ENCODE results near the gene ABAT. TPM values are rescaled to one million over a fixed set of nuclear protein-coding genes. Genes with fewer than 3 reads are reported as not detected.

The ABAT gene
- total and polyA plus RNA-seq, 2 experiments from 2014 or later = 4.7 to 8.0 TPM

DNA sequence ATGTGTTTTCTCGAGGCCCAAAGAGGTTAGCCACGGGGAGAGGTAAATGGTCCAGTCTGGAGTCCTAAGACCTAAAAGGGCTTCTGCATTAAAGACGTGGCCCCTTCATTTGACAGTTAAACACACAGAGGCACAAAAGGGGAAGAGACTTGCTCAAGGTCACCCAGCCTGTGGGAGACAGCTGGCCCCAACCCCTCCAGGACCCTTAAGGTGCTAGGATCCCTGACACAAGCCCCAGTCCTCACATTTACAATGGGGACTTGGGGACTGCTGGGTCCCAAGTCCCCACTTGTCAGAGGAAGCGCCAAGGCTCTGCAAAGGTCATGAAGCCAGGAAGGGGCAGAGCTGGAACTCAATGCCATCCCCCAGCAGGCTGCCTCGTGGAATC lies 1.7 kb downstream of the ABAT start:
- DNase-seq = no peak
- H3K9me2 ChIP-seq (ENCODE audit: insufficient read depth) = no peaks in the 10 kb centered on the region
- H3K9ac ChIP-seq = no peak overlapping the region
- peaks cover 25% of the 10 kb centered on the region for H3K4me1 ChIP-seq (ENCODE audit: insufficient read depth)
- H2AFZ ChIP-seq = no peak overlapping the region
- H3K27me3 ChIP-seq (replicated peaks; ENCODE audit: insufficient read depth) = no peaks in the 10 kb centered on the region
- H3K4me2 ChIP-seq (ENCODE audit: unreplicated experiment) = no peak overlapping the region
- in situ Hi-C loops (cut with MboI) = no loop called here
- H4K20me1 ChIP-seq (ENCODE audit: insufficient read depth) = no peaks in the 10 kb centered on the region
- no peak overlapping the region for H3K27ac ChIP-seq
- WGBS, 2 experiments (ENCODE audit: low coverage in 1 of 2, low lambda C conversion rate in 2 of 2, missing lambda C conversion rate in 2 of 2) = 51 to 62% methylated on average over 4 to 5 of the region's 5 CpGs
- no peak overlapping the region for H3K4me3 ChIP-seq
- H3F3A ChIP-seq (ENCODE audit: insufficient read depth) = peaks cover 18% of the 10 kb centered on the region
- TF ChIP-seq EZH2 (IDR thresholded peaks at IDR 0.05; ENCODE audit: insufficient read depth, poor library complexity, severe bottlenecking) (no peak), EZH2phosphoT487 (IDR thresholded peaks at IDR 0.05; ENCODE audit: insufficient read depth, low read depth) (no peak)
- no peaks in the 10 kb centered on the region for H3K9me3 ChIP-seq (ENCODE audit: low read depth)
- no peaks in the 10 kb centered on the region for H3K36me3 ChIP-seq (ENCODE audit: low read depth)
- H3K79me2 ChIP-seq (ENCODE audit: insufficient read depth) = no peaks in the 10 kb centered on the region

GRCh38 chr16:8676737-8677375 lies 2.4 kb downstream of the ABAT start:
- 95% methylated on average over 7 of the region's 7 CpGs for WGBS, 2 experiments (ENCODE audit: low coverage in 1 of 2, low lambda C conversion rate in 2 of 2, missing lambda C conversion rate in 2 of 2)
- Histone ChIP-seq H3K9me2 (ENCODE audit: insufficient read depth) (no peaks in the 10 kb centered on the region), H3K27me3 (replicated peaks; ENCODE audit: insufficient read depth) (no peaks in the 10 kb centered on the region), H4K20me1 (ENCODE audit: insufficient read depth) (no peaks in the 10 kb centered on the region), H3K79me2 (ENCODE audit: insufficient read depth) (no peaks in the 10 kb centered on the region), H3K27ac (peak overlapping the region; percentile 74; the same call in 1 of the 2 replicates), H3K36me3 (ENCODE audit: low read depth) (no peaks in the 10 kb centered on the region), H3K9ac (no peak overlapping the region), H3F3A (ENCODE audit: insufficient read depth) (peaks cover 18% of the 10 kb centered on the region), H3K9me3 (ENCODE audit: low read depth) (no peaks in the 10 kb centered on the region), H3K4me1 (ENCODE audit: insufficient read depth) (peaks cover 25% of the 10 kb centered on the region), H3K4me3 (no peak overlapping the region), H3K4me2 (ENCODE audit: unreplicated experiment) (no peak overlapping the region), H2AFZ (no peak overlapping the region)
- in situ Hi-C loops (cut with MboI) = no loop called here
- DNase-seq = peak; percentile 7
- TF ChIP-seq EZH2phosphoT487 (IDR thresholded peaks at IDR 0.05; ENCODE audit: insufficient read depth, low read depth) = no peak
- TF ChIP-seq EZH2 (IDR thresholded peaks at IDR 0.05; ENCODE audit: insufficient read depth, poor library complexity, severe bottlenecking) = no peak

- no peaks in the 10 kb centered on the region for H3K79me2 ChIP-seq (ENCODE audit: insufficient read depth)
- 16% methylated on average over 5 of the region's 5 CpGs for WGBS, 2 experiments (ENCODE audit: low coverage in 1 of 2, low lambda C conversion rate in 2 of 2, missing lambda C conversion rate in 2 of 2)
- TF ChIP-seq EZH2phosphoT487 (IDR thresholded peaks at IDR 0.05; ENCODE audit: insufficient read depth, low read depth) (no peak), EZH2 (IDR thresholded peaks at IDR 0.05; ENCODE audit: insufficient read depth, poor library complexity, severe bottlenecking) (no peak)
- no peak overlapping the region for H3K4me3 ChIP-seq
- peaks cover 25% of the 10 kb centered on the region for H3K4me1 ChIP-seq (ENCODE audit: insufficient read depth)
- H3K27me3 ChIP-seq (replicated peaks; ENCODE audit: insufficient read depth) = no peaks in the 10 kb centered on the region
- no peak overlapping the region for H2AFZ ChIP-seq
- H3K4me2 ChIP-seq (ENCODE audit: unreplicated experiment) = peak overlapping the region; percentile 59
- no peaks in the 10 kb centered on the region for H3K36me3 ChIP-seq (ENCODE audit: low read depth)
- H3K9ac ChIP-seq = no peak overlapping the region; the same call in 1 of the 2 replicates
- peak overlapping the region; percentile 74 for H3K27ac ChIP-seq
- H3F3A ChIP-seq (ENCODE audit: insufficient read depth) = peaks cover 18% of the 10 kb centered on the region
- H3K9me2 ChIP-seq (ENCODE audit: insufficient read depth) = no peaks in the 10 kb centered on the region
- in situ Hi-C loops (cut with MboI) = no loop called here
- no peaks in the 10 kb centered on the region for H4K20me1 ChIP-seq (ENCODE audit: insufficient read depth)
- peak; percentile 82 for DNase-seq
- no peaks in the 10 kb centered on the region for H3K9me3 ChIP-seq (ENCODE audit: low read depth)
Measured at GRCh38 chr16:8677481-8677880, 3.1 kb downstream of the ABAT start.

DNA sequence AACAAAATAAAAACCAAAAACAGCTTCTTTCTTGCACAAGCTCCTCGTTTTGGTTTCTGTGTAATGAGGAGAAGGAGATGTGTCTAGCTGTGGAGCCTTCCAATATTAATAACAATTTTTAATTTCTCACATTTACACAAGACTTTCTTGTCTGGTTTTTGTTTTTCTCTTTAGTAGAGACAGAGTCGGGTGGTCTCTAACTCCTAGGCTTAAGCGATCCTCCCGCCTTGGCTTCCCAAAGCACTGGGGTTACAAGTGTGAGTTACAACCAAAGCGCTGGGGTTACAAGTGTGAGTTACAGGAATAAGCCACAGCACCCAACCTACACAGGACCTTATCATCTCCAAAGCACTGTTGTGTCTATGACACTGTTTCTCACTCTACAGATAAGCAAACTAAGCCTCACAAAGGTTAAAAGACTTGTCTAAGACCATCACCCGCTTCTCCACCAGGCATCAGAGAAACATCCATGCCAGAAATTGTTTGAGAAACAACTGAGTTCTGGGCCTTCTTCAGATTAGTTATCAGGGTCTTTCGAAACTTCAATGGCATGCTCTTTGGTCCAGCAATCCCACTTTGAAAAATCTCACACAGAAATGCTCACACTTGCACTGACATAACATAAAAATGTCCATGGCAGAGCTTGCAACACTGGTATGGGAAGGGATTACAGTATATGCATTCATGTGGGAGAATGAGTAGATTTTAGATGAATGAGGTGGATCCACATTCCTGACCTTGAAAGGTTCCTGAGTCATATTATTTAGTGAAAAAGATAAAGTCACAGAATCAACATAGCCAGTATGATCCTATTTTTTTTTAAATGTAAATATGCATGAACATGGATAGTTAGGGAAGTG lies 3.9 kb downstream of the ABAT start:
- Histone ChIP-seq H3K27me3 (replicated peaks; ENCODE audit: insufficient read depth) (no peaks in the 10 kb centered on the region), H2AFZ (no peak overlapping the region), H3F3A (ENCODE audit: insufficient read depth) (peaks cover 18% of the 10 kb centered on the region), H3K4me2 (ENCODE audit: unreplicated experiment) (peak overlapping the region; percentile 59), H3K79me2 (ENCODE audit: insufficient read depth) (no peaks in the 10 kb centered on the region), H3K4me3 (0 out of 2 replicates have a peak overlapping the region, but pooled peaks have one; percentile 1), H3K9me3 (ENCODE audit: low read depth) (no peaks in the 10 kb centered on the region), H3K27ac (peak overlapping the region; percentile 74), H3K9me2 (ENCODE audit: insufficient read depth) (no peaks in the 10 kb centered on the region), H3K4me1 (ENCODE audit: insufficient read depth) (peaks cover 25% of the 10 kb centered on the region), H3K36me3 (ENCODE audit: low read depth) (no peaks in the 10 kb centered on the region), H4K20me1 (ENCODE audit: insufficient read depth) (no peaks in the 10 kb centered on the region), H3K9ac (no peak overlapping the region; the same call in 1 of the 2 replicates)
- TF ChIP-seq EZH2 (IDR thresholded peaks at IDR 0.05; ENCODE audit: insufficient read depth, poor library complexity, severe bottlenecking) (no peak), EZH2phosphoT487 (IDR thresholded peaks at IDR 0.05; ENCODE audit: insufficient read depth, low read depth) (no peak)
- in situ Hi-C loops (cut with MboI) = no loop called here
- 79 to 80% methylated on average over 7 of the region's 7 CpGs for WGBS, 2 experiments (ENCODE audit: low coverage in 1 of 2, low lambda C conversion rate in 2 of 2, missing lambda C conversion rate in 2 of 2)
- peak; percentile 84 for DNase-seq
